HepG2 (cell line): Measurements from ENCODE around the gene NR2C1.

ENCODE experiments used
- FOXK1 ChIP-seq: sonication (generic); formaldehyde crosslinking; IDR thresholded peaks from 2 replicates; pipeline ENCODE4 v1.4.0; 2020; ENCODE audit warnings: low read depth, missing genetic modification reagents, borderline replicate concordance
- ZNF12 ChIP-seq: sonication (generic); formaldehyde crosslinking; IDR thresholded peaks from 2 replicates; pipeline ENCODE4 v1.5.0; 2020; ENCODE audit warnings: missing genetic modification reagents
- TF ChIP-seq, protein P1 (sequence below): sonication (generic); formaldehyde crosslinking; IDR thresholded peaks from 2 replicates; pipeline ENCODE4 v1.5.0; 2020; ENCODE audit warnings: mild to moderate bottlenecking, missing genetic modification reagents, moderate library complexity

- TF ChIP-seq FOXK1 (CRISPR knock-in tag): no peak
- no peak for TF ChIP-seq ZNF12 (CRISPR knock-in tag)
- TF ChIP-seq, protein P1, sequence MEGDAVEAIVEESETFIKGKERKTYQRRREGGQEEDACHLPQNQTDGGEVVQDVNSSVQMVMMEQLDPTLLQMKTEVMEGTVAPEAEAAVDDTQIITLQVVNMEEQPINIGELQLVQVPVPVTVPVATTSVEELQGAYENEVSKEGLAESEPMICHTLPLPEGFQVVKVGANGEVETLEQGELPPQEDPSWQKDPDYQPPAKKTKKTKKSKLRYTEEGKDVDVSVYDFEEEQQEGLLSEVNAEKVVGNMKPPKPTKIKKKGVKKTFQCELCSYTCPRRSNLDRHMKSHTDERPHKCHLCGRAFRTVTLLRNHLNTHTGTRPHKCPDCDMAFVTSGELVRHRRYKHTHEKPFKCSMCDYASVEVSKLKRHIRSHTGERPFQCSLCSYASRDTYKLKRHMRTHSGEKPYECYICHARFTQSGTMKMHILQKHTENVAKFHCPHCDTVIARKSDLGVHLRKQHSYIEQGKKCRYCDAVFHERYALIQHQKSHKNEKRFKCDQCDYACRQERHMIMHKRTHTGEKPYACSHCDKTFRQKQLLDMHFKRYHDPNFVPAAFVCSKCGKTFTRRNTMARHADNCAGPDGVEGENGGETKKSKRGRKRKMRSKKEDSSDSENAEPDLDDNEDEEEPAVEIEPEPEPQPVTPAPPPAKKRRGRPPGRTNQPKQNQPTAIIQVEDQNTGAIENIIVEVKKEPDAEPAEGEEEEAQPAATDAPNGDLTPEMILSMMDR: no peak
These were observed 1.3 kb upstream of the NR2C1 start for GRCh38 chr12:95074766-95075165.
